CD4-positive, alpha-beta T cell treated with Interleukin-1 beta for 1 hour (primary cell): ENCODE results near the gene CTSE.
"Not testable (repeated sequence)": the region's sequence is repeated elsewhere in the genome, so short reads cannot be mapped to it uniquely, and the experiment has no call there.

ENCODE experiments used
- DNase-seq, 2 donors: peaks; one replicate each; pipeline ENCODE4 v3.0.0-alpha.2; 2020 to 2022

Gene CTSE

DNA sequence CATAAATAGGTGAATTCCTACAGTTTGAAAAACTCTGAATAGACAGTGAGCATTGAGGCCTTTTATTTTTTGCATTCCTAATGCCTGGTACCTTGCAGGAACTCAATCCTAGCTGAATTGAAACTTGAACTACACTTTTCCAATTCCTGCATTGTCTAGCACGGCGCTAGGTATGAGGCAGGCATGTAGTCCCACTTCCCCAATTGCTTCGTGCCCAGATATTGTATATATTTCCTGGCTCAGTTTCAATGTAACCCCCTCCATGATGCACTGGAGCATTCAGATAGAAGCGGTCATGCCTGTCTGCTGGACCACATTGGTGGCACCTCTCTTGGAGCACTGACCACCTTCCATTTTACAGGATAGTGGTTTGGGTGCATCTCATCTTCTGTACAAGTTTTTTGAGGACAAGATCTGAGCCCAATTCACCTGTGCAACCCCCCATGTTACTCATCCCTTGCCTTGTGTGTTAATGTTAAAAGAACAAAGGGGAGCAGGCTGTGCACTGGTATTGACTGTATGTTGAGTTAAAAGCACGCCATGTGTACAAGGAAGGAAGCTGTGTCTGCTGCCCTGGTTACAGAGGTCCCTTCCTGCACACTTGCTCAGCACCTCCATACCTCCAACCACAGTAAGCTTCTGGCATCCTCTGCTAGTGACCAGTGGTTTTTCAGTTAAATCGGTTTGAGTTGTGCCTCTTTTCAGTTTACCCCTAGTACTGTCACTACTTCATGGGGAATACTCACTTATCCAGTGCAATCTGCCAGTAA lies 10.5 kb downstream of the CTSE start:
- DNase-seq, result no peak

DNA sequence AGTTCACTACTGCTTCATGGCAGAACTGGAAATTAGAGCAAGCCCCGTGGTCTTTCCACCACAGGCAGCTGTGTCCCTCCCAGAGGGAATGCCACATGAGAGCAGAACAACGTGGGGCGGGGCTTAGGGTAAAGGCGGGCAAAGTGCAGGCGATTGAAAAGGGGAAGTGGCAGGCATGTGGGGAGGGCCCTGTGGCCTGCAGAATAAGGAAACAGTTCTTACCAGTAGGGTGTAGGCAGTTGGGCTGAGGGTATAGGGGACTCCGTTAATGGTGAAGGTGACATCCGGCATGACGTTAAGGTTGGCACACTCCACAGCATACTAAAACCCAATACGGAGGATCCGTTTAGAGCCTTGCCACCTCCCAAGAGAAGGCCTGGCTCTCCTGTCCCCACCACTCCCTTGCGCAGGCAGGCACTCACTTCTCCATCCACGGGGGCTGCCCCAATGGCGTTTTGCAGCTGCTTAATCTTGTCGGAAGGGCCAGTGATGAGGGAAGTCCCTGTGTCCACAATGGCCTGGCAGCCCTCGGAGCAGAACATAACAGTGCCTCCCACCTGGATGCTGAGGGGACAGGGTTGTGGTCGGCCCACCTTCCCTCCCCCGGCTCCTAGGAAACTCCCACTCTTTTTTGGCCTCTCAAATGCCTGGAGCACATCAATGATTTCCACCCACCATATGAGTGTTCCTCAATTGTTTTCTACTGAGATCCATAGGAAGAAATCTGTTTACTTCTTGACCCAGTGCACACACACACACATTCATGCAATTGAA lies 11.4 kb downstream of the CTSE start:
- DNase-seq, result peak; percentile 33 to 80

DNA sequence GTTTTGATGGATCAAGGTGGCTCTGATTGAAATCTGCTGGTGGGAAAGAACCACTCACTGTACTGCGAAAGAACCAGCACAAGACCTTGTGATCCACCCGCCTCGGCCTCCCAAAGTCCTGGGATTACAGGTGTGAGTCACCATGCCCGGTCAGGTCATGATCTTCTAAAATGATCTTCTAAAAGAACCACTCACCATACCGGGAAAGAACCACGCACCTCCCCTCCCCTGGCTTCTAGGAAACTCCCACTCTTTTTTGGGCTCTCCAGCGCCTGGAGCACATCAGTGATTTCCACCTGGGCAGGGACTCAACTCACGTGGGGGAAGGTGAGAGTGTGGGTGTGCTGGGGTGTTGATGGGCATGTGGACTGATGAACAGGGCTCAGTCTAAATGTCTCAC lies 12.6 kb downstream of the CTSE start:
- DNase-seq, result no peak

DNA sequence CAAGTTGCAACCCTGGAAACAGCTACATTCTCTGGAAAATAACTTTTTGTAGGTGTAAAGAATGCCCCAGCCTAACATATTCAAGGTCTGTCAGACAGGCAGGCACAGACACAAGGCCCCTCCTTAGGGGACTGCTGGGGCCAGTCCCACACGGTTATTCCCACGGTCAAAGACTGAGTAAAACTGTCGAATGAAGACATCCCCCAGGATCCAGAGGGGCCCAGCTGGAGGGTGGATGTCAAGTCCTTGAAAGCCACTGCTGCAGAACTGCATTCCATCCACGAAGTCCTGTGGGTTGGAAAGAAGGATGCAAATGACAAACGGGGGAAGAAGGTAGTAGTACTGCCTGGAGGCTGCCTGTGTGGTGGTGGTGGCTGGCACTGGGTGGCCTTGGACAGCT lies 13.6 kb downstream of the CTSE start:
- no peak for DNase-seq

DNA sequence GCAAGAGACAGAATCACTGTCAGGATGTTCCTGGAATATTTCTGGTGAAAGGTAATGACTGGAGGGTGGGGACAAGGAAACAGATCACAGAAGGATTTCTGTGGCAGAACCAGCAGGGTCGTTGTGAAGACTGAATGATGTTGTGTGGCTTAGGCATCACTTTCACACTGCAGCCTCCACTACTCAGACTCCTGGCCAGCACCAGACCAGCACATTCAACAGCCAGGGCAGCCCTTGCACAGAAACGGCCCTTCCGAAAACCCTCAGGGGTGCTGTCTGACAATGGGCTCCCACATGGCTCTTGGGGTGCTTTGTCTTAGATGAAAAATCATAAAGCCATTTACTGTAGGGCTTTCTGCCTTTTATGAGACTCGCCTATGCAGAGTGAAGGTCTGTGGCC lies 16.7 kb downstream of the CTSE start:
- DNase-seq, result no peak

DNA sequence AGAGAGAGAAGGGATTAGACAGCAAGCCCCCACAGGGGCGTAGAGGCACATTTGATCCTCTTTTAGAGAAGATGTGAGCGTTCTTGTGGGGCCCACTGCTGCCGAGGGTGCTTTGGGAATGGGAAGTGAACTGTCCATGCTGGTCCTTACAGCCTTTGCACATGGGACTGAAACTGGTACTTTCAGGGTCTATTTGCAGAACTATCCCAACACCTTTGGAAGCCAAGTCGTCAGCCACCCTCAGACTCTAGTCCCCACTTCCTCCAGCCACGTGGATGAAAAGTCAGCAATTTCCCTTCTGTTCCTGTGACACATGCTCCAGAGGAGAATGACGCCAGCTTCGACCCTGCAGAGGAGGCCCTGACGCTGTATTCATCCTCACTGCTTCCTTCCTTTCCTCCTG lies 17.9 kb downstream of the CTSE start:
- DNase-seq, result peak in 1 of 2 donors; percentile 31

DNA sequence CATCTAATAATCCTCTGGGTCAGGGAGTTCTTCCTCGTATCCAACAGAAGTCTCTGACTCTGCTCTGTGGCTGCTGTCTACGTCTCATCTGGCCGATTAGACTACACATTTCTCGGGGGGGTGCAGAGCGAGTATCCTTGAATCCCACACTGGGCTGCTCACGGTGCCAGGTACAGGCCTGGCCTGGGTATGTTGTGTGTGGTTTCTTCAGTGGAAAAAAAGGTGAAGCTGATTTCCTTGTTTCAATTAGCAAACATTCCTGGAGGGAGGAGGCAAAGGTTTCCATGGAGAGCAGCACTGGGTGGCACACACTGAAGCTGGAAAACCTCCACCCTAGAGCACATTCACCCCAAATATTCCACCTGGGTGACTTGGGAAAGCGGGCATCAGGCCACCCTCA lies 18.5 kb downstream of the CTSE start:
- DNase-seq, result no peak

DNA sequence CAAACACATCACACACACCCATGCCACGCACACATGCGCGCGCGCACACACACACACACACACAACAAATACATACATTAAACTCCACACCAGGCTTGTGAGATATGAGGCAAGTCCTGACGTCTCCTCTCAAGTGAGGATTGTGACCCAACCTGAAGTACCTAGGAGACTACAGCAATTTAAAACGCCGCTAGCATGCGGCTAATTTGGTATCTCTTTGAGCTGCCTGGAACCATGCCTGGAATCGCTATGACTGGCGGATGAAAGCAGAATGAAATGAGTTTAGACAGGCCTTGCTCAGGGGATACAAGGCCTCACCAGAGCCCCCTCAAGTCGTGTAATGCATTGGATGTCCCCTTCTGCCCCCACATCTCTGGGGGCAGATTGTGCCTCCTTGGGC lies 18.9 kb downstream of the CTSE start:
- DNase-seq, result no peak

DNA sequence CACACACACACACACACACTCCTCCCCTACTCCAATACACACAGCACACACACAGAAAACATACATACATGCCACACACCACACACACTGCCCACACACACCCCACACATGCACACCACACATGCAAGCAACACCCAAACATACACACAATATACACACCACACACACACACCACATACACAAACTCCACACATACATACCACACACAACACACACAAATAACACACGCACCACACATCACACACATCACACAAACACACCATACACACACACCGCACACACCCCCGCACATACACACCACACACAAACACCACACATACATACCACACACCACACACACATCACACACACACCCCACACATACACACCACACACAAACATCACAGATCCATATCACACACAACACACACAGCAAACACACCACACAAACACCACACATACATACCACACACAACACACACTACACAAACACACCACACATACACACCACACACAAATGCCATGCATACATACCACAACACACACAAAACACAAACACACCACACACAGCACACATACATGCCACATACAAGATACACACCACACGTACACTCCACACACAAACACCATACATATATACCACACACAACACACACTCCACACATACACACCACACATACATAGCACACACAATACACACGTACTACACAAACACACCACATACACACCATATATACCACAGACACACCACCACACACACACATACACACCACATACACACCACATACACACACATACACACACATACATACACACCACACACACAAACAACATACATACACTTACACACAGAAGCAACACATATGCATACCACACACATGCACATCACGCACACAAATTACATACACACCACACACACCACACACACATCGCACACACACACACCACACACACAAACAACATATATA lies 19.6 kb downstream of the CTSE start:
- DNase-seq, result no peak

DNA sequence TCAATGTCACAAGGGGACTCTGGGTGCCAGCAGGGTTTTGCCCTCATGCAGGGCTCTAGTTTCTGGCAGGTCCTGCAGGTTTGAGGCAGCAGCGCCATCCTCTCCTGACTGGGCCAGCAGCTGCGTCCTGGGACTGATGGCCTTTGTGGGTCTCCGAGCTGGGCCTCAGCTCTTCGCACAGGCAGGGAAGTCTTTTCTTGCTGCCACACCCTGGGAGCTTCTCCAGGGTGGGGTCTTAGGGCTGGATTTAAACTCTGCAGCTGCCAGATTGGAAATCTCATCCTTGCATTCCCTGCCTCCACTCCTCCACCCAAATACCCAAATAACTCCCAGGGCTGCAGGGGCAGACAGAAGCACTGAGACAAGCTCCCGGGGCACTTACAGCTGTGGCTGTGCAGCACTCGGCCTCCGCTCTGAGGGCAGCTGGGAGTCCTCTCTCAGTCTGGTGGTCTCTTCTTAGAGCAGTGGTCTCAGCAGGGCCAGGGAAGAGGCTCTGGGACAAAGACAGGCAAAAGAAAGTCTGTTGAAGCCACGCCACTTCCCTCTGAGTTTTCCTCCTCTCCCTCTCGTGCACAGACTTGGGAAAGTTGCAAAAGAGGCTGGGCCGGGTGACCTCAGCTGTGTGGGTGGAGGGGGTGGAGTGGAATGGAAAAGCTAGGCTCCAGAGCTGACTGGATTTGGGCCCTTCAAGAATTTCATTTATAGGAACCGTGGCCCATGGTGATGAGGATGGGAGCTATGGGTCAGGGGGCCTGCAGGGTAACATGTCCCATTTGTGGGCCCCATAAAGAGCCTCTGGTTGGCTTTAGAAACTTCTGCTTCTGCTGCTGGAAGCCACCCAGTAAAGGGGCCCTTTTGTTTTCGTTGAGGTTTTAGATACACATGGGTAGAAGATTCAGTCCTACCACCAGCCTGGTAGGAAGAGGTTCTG lies 20.6 kb downstream of the CTSE start, which contains the start of gene RAB7B:
TSS of gene RAB7B (minus strand) at position 525 of the 931 bp plus-strand sequence. CDS start 9,260 bp downstream, outside the sequence.
- no peak for DNase-seq

DNA sequence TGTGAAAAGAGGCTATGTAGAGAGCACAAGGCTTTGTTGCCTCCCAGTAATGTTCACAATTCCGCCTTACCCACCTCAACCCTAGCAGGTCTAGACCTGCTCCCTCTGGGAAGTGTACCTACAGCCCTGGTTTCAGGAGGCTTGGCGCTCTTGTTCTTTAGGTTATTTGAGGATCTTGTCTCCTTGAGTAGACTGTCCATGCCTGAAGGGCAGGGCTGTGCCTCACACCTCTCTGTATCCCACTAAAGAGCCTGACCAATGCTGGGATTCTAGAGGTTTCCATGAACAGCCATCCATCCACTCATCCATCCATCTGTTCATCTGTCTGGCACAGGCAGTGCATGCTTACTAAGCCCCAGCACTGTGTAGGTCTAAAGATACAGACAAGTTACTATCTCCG lies 21.5 kb downstream of the CTSE start:
- DNase-seq, result no peak

DNA sequence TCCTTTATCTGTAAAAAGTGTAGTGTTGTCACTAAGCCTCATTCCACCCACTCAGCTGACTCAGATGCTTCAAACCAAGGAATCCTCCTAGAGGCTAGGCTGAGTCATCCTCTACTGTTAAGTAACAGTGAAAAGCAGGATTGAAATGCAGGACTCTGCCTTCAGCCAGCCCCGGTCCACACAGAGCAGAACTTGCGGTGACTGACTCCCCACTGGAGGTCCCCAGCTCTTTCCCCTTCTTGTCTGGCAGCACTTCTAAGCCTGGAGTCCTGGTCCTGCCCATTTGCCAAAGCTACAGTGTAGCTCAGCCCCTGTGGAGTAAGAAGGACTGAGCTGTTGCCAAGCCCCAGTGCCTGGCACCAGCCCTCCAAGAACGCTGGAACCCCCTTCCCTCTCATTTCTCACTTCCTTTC lies 22.2 kb downstream of the CTSE start:
- peak in 1 of 2 donors; percentile 49 for DNase-seq

DNA sequence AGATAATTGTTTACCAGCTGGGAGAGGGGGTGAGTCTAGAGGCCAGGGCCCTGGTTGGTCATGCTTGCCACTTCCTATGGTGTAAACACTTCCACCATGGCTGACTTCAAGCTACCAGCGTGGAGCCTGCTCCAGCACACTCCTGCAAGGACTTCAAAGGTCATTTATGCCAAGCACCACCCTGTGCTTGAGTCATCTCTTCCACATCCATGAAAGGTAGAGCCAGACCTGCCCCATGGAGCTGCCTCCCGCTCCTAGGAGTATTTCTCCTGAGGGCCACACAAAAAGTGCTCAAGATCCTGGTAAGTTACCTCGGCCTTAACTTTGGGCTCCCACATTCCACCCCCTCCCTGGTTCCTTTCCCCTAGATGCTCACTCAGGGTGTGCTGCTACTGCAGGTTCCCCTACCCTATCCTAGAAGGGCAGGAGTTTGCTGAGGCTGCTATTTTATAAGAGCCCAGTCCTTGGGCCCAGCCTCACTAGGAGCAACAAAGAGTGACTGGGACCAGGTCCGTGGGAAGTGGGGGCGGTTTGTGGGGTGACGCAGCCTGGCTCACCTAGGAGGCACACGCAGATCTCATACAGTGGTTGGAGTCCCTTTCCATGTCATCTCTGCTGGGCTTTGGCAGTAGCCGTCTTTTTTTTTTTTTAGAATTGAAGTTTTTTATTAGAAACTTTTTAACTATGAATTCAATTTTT lies 22.9 kb downstream of the CTSE start:
- DNase-seq, result no peak

DNA sequence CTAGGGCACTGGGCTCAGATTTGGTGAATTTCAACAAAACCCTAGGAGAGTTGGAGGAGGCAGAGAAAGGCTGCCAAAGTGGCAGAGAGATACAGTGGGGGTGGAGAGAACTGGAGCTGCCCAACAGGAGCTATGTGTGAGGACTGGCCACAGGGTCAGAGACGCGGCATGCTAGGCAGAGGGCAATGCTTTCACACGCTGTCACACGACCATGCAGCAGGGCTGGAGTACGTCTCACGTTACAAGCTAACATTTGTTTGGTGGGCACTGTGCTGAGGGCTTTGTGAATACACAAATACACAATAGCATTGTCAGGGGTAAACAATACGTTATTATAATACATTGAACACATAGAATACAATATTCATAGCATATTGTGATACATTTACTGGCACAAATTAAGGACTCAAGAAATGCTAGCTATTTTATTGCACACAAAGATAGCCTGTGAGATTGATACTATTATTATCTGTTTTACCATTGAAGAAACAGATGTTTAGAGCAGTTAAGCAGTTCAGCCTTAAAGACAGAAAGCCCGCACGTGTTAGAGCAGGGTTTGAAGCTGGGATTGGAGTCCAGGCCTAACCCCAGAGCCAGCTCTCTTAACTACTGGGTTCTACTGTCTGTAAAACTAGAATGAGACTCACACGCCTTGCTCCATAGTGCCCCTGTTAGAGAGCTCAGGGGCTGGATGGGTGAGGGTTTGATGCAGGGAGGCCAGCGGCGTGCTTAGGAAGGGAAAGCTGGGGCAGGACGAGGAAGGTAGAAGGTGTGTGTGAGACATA lies 25.0 kb downstream of the CTSE start:
- no peak for DNase-seq

DNA sequence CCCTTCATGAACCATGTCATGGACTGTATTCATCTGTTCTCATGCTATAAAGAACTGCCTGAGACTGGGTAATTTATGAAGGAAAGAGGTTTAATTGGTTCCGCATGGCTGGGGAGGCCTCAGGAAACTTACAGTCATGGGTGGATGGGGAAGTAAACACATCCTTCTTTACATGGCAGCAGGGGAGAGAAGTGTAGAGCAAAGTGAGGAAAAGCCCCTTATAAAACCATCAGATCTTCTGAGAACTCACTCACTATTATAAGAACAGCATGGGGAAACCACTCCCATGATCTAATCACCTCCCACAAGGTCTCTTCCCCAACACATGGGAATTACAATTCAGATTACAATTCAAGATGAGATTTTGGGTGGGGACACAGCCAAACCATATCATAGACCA lies 27.1 kb downstream of the CTSE start:
- not testable (repeated sequence) for DNase-seq

DNA sequence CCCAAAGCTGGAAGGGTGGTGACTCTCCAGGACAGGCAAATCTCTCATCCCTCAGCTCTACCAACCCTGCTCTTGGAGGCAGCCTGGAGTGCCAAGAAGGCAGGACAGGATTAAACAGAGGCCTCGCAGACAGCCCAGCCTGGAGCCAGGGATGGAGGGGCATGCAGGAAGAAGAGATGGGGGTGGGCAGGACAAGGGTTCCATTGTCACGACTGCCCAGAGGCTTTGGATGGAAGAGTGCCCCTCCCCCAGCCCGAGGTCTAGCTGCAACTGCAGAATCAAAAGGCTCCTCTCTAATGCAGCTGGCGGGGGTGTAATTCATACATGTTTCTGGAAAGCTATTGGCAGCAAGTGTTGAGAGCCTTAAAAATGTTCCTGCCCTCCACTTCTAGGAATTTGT lies 29.3 kb downstream of the CTSE start:
- DNase-seq, result no peak

DNA sequence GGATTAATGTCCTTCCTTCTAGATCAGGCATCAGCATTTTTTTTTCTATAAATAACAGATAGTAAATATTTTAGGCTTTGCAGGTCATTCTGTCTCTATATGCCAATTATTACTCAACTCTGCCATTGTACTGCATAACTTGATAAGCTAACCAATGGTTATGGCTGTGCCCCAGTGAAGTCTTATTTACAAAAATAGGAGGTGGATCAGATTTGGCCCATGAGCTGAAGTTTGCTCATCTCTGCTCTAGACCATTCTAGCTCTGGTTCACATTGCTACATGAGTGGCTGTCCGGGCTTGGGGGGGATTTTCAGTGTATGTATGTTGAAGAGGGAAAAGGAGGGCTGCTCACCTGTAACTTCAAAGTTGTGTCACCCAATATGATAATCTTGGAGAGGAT lies 30.6 kb downstream of the CTSE start:
- DNase-seq, result no peak

DNA sequence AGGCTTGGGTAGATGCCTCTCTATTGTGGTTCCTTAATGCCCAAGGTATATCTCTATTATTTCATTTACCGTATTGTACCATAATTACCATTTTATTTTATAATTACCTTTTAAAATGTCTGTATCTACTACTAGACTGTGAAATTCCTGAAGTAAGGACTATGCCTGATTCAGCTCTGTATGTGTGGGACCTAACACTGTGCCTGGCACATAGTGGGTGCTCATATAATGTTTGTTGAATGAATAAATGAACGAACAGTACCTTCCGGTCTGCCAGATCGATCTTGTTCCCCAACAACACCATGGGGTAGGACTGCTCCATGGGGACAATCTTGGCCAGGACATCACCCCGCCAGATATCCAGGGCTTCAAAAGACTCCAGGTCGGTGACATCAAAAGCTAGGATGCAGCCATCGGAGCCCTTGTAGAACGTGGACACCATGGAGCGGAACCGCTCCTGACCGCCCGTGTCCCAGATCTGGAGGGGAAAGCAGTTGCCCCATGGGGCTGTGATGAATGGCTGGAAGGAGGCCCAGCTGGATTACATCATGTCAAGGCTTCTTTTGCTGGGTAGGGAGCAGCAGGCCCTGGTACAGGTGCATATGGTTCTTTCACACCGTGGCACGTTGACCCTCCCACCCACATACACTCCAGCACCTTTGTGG lies 31.3 kb downstream of the CTSE start:
- DNase-seq, result no peak

DNA sequence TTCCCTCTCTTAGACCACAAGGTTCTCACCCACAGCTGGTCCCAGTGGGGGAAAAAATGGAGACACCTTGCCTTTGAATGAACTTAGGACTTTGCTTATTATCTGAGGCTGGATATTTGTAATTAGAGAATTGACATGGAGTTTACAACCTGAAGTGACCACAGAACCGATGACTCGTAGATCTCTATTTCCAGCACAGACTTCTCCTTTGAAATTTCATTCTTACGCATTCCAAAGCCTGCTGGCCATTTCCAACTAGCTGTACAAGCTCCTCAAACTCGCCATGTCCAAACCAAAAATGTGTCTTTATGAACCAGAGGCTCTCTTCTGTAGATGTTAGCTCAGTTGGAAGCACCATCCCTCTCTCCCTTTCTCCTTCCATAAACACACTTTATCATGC lies 32.5 kb downstream of the CTSE start:
- DNase-seq, result no peak

DNA sequence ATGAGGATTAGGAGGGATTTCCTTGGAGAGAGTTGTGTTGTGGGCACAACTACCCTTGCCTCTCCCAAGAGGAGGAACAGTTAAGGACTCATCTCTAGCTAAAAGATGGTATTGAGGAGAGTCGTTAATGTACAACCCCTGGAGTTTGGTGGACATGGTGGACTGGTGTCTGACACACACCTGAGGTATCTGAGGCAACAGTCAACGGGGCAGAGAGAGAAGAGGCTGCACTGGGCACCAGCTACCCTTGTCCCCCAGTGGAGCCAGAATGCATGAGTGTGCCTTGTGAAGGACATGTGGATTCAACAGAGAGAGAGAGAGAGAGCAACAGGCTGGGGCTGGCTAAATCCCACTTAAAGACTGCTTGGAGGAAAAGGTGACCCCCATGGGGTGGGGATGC lies 33.5 kb downstream of the CTSE start:
- DNase-seq, result no peak
